GM21367 (cell line): ENCODE measurements around the gene SDK1.

Experiments
- ATAC-seq: cut with Tn5 transposase; IDR thresholded peaks from one replicate; pipeline ENCODE4 v1.9.1; 2021; ENCODE audit not compliant: unreplicated experiment

Gene SDK1

GRCh38 chr7:4001742-4002141, 700.7 kb downstream of the SDK1 start:
- ATAC-seq = no peak

- ATAC-seq = no peak
These were observed 702.5 kb downstream of the SDK1 start for GRCh38 chr7:4003503-4003902.

- no peak for ATAC-seq
These were observed 705.6 kb downstream of the SDK1 start for GRCh38 chr7:4006687-4007086.

- ATAC-seq = no peak
These were observed 708.4 kb downstream of the SDK1 start for GRCh38 chr7:4009211-4010060.

GRCh38 chr7:4010061-4010605, 709.1 kb downstream of the SDK1 start:
- ATAC-seq = no peak

- no peak for ATAC-seq
These were observed 710.0 kb downstream of the SDK1 start for GRCh38 chr7:4010923-4011656.

GRCh38 chr7:4013793-4014192, 712.7 kb downstream of the SDK1 start:
- no peak for ATAC-seq

GRCh38 chr7:4014346-4015050, 713.4 kb downstream of the SDK1 start:
- no peak for ATAC-seq

- ATAC-seq = no peak
These were observed 714.3 kb downstream of the SDK1 start for GRCh38 chr7:4015371-4015770.

- ATAC-seq = no peak
These were observed 714.9 kb downstream of the SDK1 start for GRCh38 chr7:4015996-4016395.

- ATAC-seq = no peak
These were observed 716.0 kb downstream of the SDK1 start for GRCh38 chr7:4017081-4017480.

- ATAC-seq = no peak
These were observed 716.7 kb downstream of the SDK1 start for GRCh38 chr7:4017785-4018184.

GRCh38 chr7:4018601-4019316, 717.7 kb downstream of the SDK1 start:
- ATAC-seq = no peak

GRCh38 chr7:4020086-4020485, 719.0 kb downstream of the SDK1 start:
- no peak for ATAC-seq

GRCh38 chr7:4021413-4021812, 720.4 kb downstream of the SDK1 start:
- no peak for ATAC-seq

GRCh38 chr7:4022265-4022664, 721.2 kb downstream of the SDK1 start:
- no peak for ATAC-seq

GRCh38 chr7:4023502-4023901, 722.5 kb downstream of the SDK1 start:
- ATAC-seq = no peak

GRCh38 chr7:4024133-4024532, 723.1 kb downstream of the SDK1 start:
- ATAC-seq = no peak

GRCh38 chr7:4024806-4025205, 723.8 kb downstream of the SDK1 start:
- no peak for ATAC-seq

- no peak for ATAC-seq
These were observed 724.2 kb downstream of the SDK1 start for GRCh38 chr7:4025210-4025609.
